Epidermal melanocyte (primary cell): ENCODE measurements around the gene JAG1.

Experiments
- DNase-seq: peaks from one replicate; pipeline ENCODE4 v3.0.0; 2011; ENCODE audit warnings: low spot score; ENCODE audit not compliant: insufficient read length

Gene JAG1

GRCh38 chr20:10668677-10669368 is 5.0 kb downstream of the JAG1 start:
- no peak for DNase-seq

- no peak for DNase-seq
Measured at GRCh38 chr20:10667560-10668167, 6.1 kb downstream of the JAG1 start.

GRCh38 chr20:10667077-10667401 is 6.8 kb downstream of the JAG1 start:
- no peak for DNase-seq

GRCh38 chr20:10666221-10667076 is 7.3 kb downstream of the JAG1 start:
- DNase-seq, result no peak

- no peak for DNase-seq
Measured at GRCh38 chr20:10665791-10666190, 8.0 kb downstream of the JAG1 start.

GRCh38 chr20:10665027-10665561 is 8.7 kb downstream of the JAG1 start:
- no peak for DNase-seq

- DNase-seq, result no peak
Measured at GRCh38 chr20:10663756-10664155, 10.0 kb downstream of the JAG1 start.

- DNase-seq, result no peak
Measured at GRCh38 chr20:10662661-10663458, 10.9 kb downstream of the JAG1 start.

- no peak for DNase-seq
Measured at GRCh38 chr20:10662151-10662550, 11.6 kb downstream of the JAG1 start.

GRCh38 chr20:10661261-10661660 is 12.5 kb downstream of the JAG1 start:
- DNase-seq, result no peak

- DNase-seq, result no peak
Measured at GRCh38 chr20:10660661-10661060, 13.1 kb downstream of the JAG1 start.

- no peak for DNase-seq
Measured at GRCh38 chr20:10659651-10660601, 13.9 kb downstream of the JAG1 start.

- DNase-seq, result no peak
Measured at GRCh38 chr20:10658876-10659632, 14.7 kb downstream of the JAG1 start.

GRCh38 chr20:10658051-10658823 is 15.6 kb downstream of the JAG1 start:
- DNase-seq, result no peak

GRCh38 chr20:10657453-10657852 is 16.3 kb downstream of the JAG1 start:
- DNase-seq, result no peak

- DNase-seq, result no peak
Measured at GRCh38 chr20:10655720-10656669, 17.8 kb downstream of the JAG1 start.

GRCh38 chr20:10654630-10655029 is 19.2 kb downstream of the JAG1 start:
- no peak for DNase-seq

- DNase-seq, result no peak
Measured at GRCh38 chr20:10654250-10654610, 19.6 kb downstream of the JAG1 start.
